Activated CD4-positive, alpha-beta memory T cell treated with anti-CD3 and anti-CD28 coated beads, Interleukin-2, amount 10 ng/mL, durations not matched to agents 7 days and 5 days (primary cell): ENCODE data around the gene C9. TPM values are rescaled to one million over a fixed set of nuclear protein-coding genes. Genes with fewer than 3 reads are reported as not detected.
"Not testable (repeated sequence)": the region's sequence is repeated elsewhere in the genome, so short reads cannot be mapped to it uniquely, and the experiment has no call there.

ENCODE experiments used
- CTCF ChIA-PET: fragments of 350-600 bp; sonication (Branson Sonifier 250); formaldehyde crosslinking; loops from one replicate; lab custom pipeline; 2021; ENCODE audit warnings: antibody characterized with exemption, inconsistent platforms; lab: Charles Lee
- POLR2A ChIA-PET: fragments of 350-600 bp; sonication (Branson Sonifier 250); formaldehyde crosslinking; loops from one replicate; lab custom pipeline; 2021; ENCODE audit warnings: antibody characterized with exemption; lab: Charles Lee
- DNase-seq: peaks from one replicate; pipeline ENCODE4 v3.0.0-alpha.2; 2020
- H3K27ac Mint-ChIP-seq: one replicate; pipeline ENCODE4 v1.8.0; 2021; ENCODE audit warnings: mild to moderate bottlenecking, mixed read lengths
- H3K27me3 Mint-ChIP-seq: one replicate; pipeline ENCODE4 v1.8.0; 2021; ENCODE audit warnings: mixed read lengths
- H3K36me3 Mint-ChIP-seq: one replicate; pipeline ENCODE4 v1.8.0; 2021; ENCODE audit warnings: low read depth, mixed read lengths
- H3K4me1 Mint-ChIP-seq: one replicate; pipeline ENCODE4 v1.8.0; 2021; ENCODE audit warnings: mixed read lengths
- H3K4me3 Mint-ChIP-seq: one replicate; pipeline ENCODE4 v1.8.0; 2021; ENCODE audit warnings: mild to moderate bottlenecking, mixed read lengths
- H3K9me3 Mint-ChIP-seq: one replicate; pipeline ENCODE4 v1.8.0; 2021; ENCODE audit warnings: mixed read lengths
- total RNA-seq, 2 experiments: library from RNA; stranded (reverse); gene quantifications; one replicate each; pipeline ENCODE4 v1.2.3, GENCODE V29; 2021

C9 gene
- total RNA-seq, 2 experiments from 2014 or later, result not detected

DNA sequence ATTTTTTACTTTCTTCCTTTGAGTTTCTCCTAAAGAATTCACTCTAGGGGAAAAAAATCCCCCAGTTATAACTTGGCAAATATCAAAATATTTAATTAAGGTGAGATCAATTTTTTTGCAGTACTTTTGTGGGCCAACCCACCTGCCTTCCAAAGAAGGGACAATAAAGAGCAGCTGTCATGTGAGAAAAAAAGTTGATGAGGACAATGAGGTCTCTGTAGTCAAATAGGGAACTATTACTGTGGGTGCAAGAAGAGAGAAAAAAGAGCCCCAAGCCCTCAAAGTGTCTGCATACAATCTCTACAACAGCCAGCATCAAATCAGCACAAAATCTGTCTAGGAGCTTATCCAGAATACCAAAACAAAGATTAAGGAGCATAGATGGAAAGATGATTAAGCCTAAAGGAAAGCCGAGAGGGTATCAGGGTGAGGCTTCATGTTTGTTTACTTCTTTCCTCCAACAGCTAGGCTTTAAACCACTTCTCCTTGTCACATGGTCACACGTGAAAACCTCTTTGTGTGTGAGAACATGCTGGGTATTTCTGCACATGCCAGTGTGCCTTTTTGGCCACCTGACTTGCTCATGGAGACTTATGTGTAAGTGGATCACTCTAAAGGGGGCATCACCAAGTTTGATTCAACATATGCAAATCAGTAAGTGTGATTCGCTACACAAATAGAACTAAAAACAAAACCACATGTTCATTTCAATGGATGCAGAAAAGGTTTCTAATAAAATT is 125.8 kb downstream of the C9 start:
- Mint-ChIP-seq H3K27me3 (no peaks in the 10 kb centered on the region), H3K4me3 (no peak overlapping the region), H3K4me1 (no peaks in the 10 kb centered on the region), H3K27ac (no peak overlapping the region), H3K36me3 (no peaks in the 10 kb centered on the region), H3K9me3 (peaks cover 10% of the 10 kb centered on the region)
- ChIA-PET POLR2A (no interaction called here), CTCF (interaction anchor here (1.1 kb wide), 1 partner anchor 45 kb away, joined by 3 read pairs; no protein-coding TSS in a partner anchor)
- no peak for DNase-seq

DNA sequence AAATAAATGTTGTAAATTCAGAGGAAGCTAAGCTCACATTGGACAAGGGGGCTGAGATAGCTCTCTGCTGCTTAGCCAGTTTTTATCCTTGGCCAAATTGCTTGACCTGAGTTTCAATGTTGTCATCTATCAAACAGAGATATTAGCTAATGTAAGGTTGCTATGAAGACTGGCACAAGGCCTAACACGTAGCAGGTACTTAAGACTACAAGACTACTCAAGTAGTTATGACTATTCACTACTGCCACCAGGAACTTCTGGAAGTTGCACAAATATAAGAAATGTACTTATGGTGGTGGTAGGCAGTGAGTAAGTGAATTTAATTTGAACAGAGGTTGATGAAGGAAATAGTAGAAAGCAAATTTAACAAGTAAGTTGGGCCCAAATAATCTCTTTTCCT is 127.6 kb downstream of the C9 start:
- no peaks in the 10 kb centered on the region for H3K27me3 Mint-ChIP-seq
- peaks cover 10% of the 10 kb centered on the region for H3K9me3 Mint-ChIP-seq
- no peak overlapping the region for H3K27ac Mint-ChIP-seq
- H3K4me3 Mint-ChIP-seq, result no peak overlapping the region
- no peak for DNase-seq
- peaks cover 9% of the 10 kb centered on the region for H3K4me1 Mint-ChIP-seq
- H3K36me3 Mint-ChIP-seq, result no peaks in the 10 kb centered on the region
- ChIA-PET POLR2A (no interaction called here), CTCF (no interaction called here)

- DNase-seq, result no peak
- POLR2A ChIA-PET, result no interaction called here
- H3K27ac Mint-ChIP-seq, result no peak overlapping the region
- H3K27me3 Mint-ChIP-seq, result no peaks in the 10 kb centered on the region
- H3K4me1 Mint-ChIP-seq, result peaks cover 19% of the 10 kb centered on the region
- no peak overlapping the region for H3K4me3 Mint-ChIP-seq
- H3K36me3 Mint-ChIP-seq, result no peaks in the 10 kb centered on the region
- peaks cover 7% of the 10 kb centered on the region for H3K9me3 Mint-ChIP-seq
- CTCF ChIA-PET, result no interaction called here
Observed at GRCh38 chr5:39235648-39236047, 128.6 kb downstream of the C9 start.

- not testable (repeated sequence) for H3K4me3 Mint-ChIP-seq, DNase-seq, H3K9me3 Mint-ChIP-seq, H3K27me3 Mint-ChIP-seq, H3K27ac Mint-ChIP-seq, H3K36me3 Mint-ChIP-seq
- ChIA-PET CTCF (interaction anchor here (1.8 kb wide), 1 partner anchor 17 kb away, joined by 6 read pairs; no protein-coding TSS in a partner anchor), POLR2A (interaction anchor here (1.0 kb wide), 1 partner anchor 48 kb away, joined by 3 read pairs; no protein-coding TSS in a partner anchor)
- H3K4me1 Mint-ChIP-seq, result peaks cover 19% of the 10 kb centered on the region
Observed at GRCh38 chr5:39234494-39234893, 129.8 kb downstream of the C9 start.

Other genes with a start within 250 kb of the C9 start
- 100 to 1,000 TPM; 260 to 270 TPM for gene FYB1, start 144.9 kb downstream of the C9 start, total RNA-seq
- gene DAB2, start 60.5 kb upstream of the C9 start, total RNA-seq, result not detected